ENCODE measurements around the gene NR2E1. TPM values are rescaled to one million over a fixed set of nuclear protein-coding genes. Genes with fewer than 3 reads are reported as not detected.

The NR2E1 gene
- total RNA-seq, 1 experiment from 2014 or later: not detected

DNA sequence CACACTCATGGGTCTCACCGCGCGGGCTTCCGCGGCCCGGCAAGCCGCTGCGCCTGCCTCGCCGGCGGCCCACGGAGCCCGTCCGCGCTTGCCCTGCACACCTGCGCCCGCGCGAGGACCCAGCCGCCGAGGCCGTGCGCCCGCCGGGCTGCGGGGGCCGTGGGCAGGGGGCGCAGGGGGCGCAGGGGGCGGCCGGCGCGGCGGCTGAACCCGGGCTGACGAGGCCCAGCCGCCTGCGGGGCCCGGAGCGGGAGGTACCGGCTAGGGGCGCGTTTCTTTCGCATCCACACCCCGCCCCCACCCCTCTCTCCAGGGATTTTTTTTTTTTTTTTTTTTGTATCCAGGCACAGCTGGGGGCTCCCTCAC, 47.5 kb upstream of the NR2E1 start:
- Mint-ChIP-seq H3K4me1 (ENCODE audit: low read depth, unreplicated experiment) (peaks cover 22% of the 10 kb centered on the region), H3K27ac (ENCODE audit: unreplicated experiment) (no peak overlapping the region), H3K9me3 (ENCODE audit: low read depth, unreplicated experiment) (no peaks in the 10 kb centered on the region), H3K4me3 (ENCODE audit: low read depth, unreplicated experiment) (peak overlapping the region; percentile 65), H3K36me3 (ENCODE audit: insufficient read depth, unreplicated experiment) (peaks cover 21% of the 10 kb centered on the region), H3K27me3 (ENCODE audit: unreplicated experiment) (peaks cover 67% of the 10 kb centered on the region)
- CTCF ChIA-PET: no interaction called here
- no TSS peak for BruUV-seq (replicated peaks)
- no peak for TF ChIP-seq CTCF (IDR thresholded peaks at IDR 0.05; ENCODE audit: unreplicated experiment)
- intact Hi-C loops (cut with micrococcal nuclease; ENCODE audit: unreplicated experiment): loop anchor here (5.0 kb wide), 1 partner anchor 44 kb away; no protein-coding TSS in a partner anchor
- no peak for DNase-seq

DNA sequence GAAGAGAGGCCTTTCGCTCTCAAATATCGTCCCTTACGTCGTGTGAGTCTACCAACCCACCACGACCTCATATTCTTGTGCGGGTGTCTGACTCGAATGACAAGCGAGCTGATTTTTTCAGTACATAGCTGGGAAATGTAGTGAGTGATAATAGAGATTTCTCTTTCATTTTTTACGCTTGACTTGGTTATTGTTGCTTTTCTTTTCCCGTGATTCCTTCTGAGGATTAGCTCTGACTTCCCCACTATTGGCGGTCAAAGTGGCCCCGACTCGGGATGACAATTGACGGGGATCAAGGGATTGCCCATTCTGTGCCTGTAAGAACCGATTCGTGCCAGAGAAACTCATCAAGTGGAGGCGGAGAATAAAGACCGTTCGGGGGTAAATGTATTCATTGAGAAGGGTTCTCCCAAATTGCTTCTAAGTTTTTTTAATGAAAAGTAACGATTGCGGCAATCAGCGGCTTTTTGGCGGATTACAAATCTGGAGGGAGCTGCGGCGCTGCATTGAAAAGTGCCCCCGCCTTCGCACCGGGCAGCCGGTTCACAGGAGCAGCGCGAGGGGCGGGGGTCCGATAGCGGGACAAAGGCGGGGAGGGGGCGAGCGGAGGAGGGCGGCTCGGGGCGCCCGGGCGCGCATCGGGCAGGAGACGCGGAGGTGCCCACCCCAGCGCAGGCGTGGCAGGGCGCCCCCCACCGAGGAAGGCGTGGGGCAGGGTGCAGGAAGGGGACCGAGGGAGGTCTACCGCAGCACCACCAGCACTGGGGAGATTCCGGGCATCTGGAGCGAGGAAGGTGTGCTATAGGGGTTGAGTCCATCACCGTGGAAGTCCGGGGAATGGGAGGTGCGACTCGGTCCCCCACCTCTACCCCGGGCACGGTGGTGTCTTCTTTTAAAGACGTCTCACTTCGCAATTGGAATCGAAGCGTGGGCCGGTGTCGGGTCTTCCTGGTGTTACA, 46.7 kb upstream of the NR2E1 start:
- no peaks in the 10 kb centered on the region for H3K9me3 Mint-ChIP-seq (ENCODE audit: low read depth, unreplicated experiment)
- peaks cover 21% of the 10 kb centered on the region for H3K36me3 Mint-ChIP-seq (ENCODE audit: insufficient read depth, unreplicated experiment)
- TF ChIP-seq CTCF (IDR thresholded peaks at IDR 0.05; ENCODE audit: unreplicated experiment): no peak
- no peak for DNase-seq
- CTCF ChIA-PET: no interaction called here
- intact Hi-C loops (cut with micrococcal nuclease; ENCODE audit: unreplicated experiment): loop anchor here (5.0 kb wide), 1 partner anchor 43 kb away; no protein-coding TSS in a partner anchor
- peaks cover 75% of the 10 kb centered on the region for H3K27me3 Mint-ChIP-seq (ENCODE audit: unreplicated experiment)
- BruUV-seq (replicated peaks): no TSS peak
- H3K4me3 Mint-ChIP-seq (ENCODE audit: low read depth, unreplicated experiment): no peak overlapping the region
- no peak overlapping the region for H3K27ac Mint-ChIP-seq (ENCODE audit: unreplicated experiment)
- peaks cover 22% of the 10 kb centered on the region for H3K4me1 Mint-ChIP-seq (ENCODE audit: low read depth, unreplicated experiment)

DNA sequence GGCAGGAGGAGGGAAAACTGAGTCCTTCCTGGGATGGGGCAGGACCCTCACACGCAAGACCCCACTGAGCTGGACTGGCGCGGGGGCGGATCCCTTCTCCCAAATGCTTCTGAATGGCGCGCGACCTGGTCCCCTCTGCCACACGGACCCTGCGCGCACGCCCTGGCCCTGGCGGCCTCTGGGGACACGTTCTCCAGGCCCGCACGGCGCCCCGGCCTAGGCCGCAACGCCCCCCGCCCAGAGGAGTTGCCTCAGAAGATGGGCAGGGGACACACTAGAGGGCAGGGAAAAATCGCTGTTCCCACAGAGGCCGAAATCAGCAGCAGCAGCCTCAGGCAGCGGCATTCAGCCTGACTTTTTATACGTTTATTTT, 46.1 kb upstream of the NR2E1 start:
- TF ChIP-seq CTCF (IDR thresholded peaks at IDR 0.05; ENCODE audit: unreplicated experiment): no peak
- CTCF ChIA-PET: no interaction called here
- Mint-ChIP-seq H3K27me3 (ENCODE audit: unreplicated experiment) (peaks cover 75% of the 10 kb centered on the region), H3K4me1 (ENCODE audit: low read depth, unreplicated experiment) (peaks cover 20% of the 10 kb centered on the region), H3K9me3 (ENCODE audit: low read depth, unreplicated experiment) (no peaks in the 10 kb centered on the region), H3K27ac (ENCODE audit: unreplicated experiment) (no peak overlapping the region), H3K36me3 (ENCODE audit: insufficient read depth, unreplicated experiment) (peaks cover 19% of the 10 kb centered on the region), H3K4me3 (ENCODE audit: low read depth, unreplicated experiment) (no peak overlapping the region)
- no peak for DNase-seq
- intact Hi-C loops (cut with micrococcal nuclease; ENCODE audit: unreplicated experiment): loop anchor here (5.0 kb wide), 1 partner anchor 43 kb away; no protein-coding TSS in a partner anchor
- BruUV-seq (replicated peaks): no TSS peak

DNA sequence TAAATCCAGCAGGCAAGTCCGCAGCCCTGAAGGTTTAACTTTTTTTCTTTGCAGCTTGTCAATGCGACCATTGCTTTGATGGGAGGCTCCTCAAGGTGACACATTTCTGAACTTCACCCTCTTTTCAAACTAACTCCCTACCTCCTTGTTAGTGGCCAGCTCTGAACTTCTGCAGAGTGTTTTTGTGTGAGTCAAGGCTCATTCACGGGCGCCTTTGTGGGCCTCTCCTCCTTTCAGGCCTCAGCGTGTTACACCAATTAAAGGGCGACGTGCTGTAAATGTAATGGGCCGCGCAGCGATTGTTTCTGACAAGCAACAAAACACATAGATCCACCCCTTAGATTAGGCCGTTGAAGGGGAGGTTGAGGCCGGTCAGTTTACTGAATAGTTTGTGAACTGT, 45.5 kb upstream of the NR2E1 start:
- no peak overlapping the region for H3K4me3 Mint-ChIP-seq (ENCODE audit: low read depth, unreplicated experiment)
- H3K27ac Mint-ChIP-seq (ENCODE audit: unreplicated experiment): no peak overlapping the region
- no peak for TF ChIP-seq CTCF (IDR thresholded peaks at IDR 0.05; ENCODE audit: unreplicated experiment)
- CTCF ChIA-PET: interaction anchor here (0.5 to 0.6 kb wide), 2 partner anchors 29 to 218 kb away, joined by 3 read pairs; no protein-coding TSS in a partner anchor
- intact Hi-C loops (cut with micrococcal nuclease; ENCODE audit: unreplicated experiment): no loop called here
- H3K36me3 Mint-ChIP-seq (ENCODE audit: insufficient read depth, unreplicated experiment): peaks cover 13% of the 10 kb centered on the region
- no peak for DNase-seq
- no peaks in the 10 kb centered on the region for H3K9me3 Mint-ChIP-seq (ENCODE audit: low read depth, unreplicated experiment)
- no TSS peak for BruUV-seq (replicated peaks)
- H3K27me3 Mint-ChIP-seq (ENCODE audit: unreplicated experiment): peaks cover 72% of the 10 kb centered on the region
- H3K4me1 Mint-ChIP-seq (ENCODE audit: low read depth, unreplicated experiment): peaks cover 15% of the 10 kb centered on the region

Data from Calu3 (cell line).